Measurements from ENCODE around the gene BANF2. TPM values are rescaled to one million over a fixed set of nuclear protein-coding genes. Genes with fewer than 3 reads are reported as not detected.

The BANF2 gene
- polyA plus RNA-seq, 3 donors, result not detected

DNA sequence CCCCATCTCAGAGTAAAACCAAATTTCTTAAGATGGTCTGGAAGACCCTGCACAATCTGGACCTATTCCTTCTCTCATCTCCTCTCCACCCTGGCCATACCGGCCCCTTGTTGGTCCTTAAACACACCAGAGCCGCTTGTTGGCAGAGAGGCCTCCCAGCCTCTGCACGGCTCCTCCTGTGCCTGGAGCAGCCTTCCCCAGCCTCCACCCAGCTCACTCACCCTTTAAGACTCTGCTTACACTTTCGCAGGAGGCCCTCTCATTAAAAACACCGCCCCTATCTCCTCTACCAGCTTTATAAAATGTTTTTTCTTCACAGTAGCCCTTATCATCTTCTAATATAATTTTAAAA lies 49.8 kb downstream of the BANF2 start:
- DNase-seq, result no peak
- Mint-ChIP-seq H3K36me3 (no peaks in the 10 kb centered on the region), H3K4me1 (no peaks in the 10 kb centered on the region), H3K9me3 (no peaks in the 10 kb centered on the region), H3K4me3 (no peak overlapping the region), H3K27me3 (ENCODE audit: low read depth in 3 of 3) (peaks cover 5 to 10% (median 6%) of the 10 kb centered on the region in 3 donors), H3K27ac (no peak overlapping the region)
- Histone ChIP-seq H3K4me2 (replicated peaks; ENCODE audit: extremely low read depth, low read length, poor library complexity, severe bottlenecking) (no peak overlapping the region), H4K20me1 (ENCODE audit: insufficient read depth, low read length) (no peaks in the 10 kb centered on the region), H3K36me3 (replicated peaks in 1 of 2; ENCODE audit: control insufficient read depth in 1 of 2, insufficient read depth in 2 of 2, low read length in 2 of 2) (no peaks in the 10 kb centered on the region), H3K9ac (ENCODE audit: insufficient read depth, low read length, poor library complexity, severe bottlenecking) (no peak overlapping the region), H3K27ac (ENCODE audit: low read depth in 1 of 2, low read length in 2 of 2) (no peak overlapping the region), H3K27me3 (ENCODE audit: control insufficient read depth in 2 of 2, insufficient read depth in 2 of 2, low read length in 2 of 2) (no peaks in the 10 kb centered on the region), H3K4me3 (replicated peaks in 1 of 3; ENCODE audit: low read depth in 2 of 3, low read length in 3 of 3) (no peak overlapping the region), H3K9me3 (replicated peaks in 1 of 2; ENCODE audit: control insufficient read depth in 1 of 2, insufficient read depth in 1 of 2, low read length in 2 of 2) (no peaks in the 10 kb centered on the region), H3K79me2 (ENCODE audit: insufficient read depth, low read length) (no peaks in the 10 kb centered on the region), H3K4me1 (ENCODE audit: control insufficient read depth in 1 of 2, insufficient read depth in 2 of 2, low read length in 2 of 2) (no peaks in the 10 kb centered on the region), H2AFZ (ENCODE audit: insufficient read depth, low read depth, low read length, poor library complexity, severe bottlenecking) (no peak overlapping the region)
- TF ChIP-seq, protein P1, sequence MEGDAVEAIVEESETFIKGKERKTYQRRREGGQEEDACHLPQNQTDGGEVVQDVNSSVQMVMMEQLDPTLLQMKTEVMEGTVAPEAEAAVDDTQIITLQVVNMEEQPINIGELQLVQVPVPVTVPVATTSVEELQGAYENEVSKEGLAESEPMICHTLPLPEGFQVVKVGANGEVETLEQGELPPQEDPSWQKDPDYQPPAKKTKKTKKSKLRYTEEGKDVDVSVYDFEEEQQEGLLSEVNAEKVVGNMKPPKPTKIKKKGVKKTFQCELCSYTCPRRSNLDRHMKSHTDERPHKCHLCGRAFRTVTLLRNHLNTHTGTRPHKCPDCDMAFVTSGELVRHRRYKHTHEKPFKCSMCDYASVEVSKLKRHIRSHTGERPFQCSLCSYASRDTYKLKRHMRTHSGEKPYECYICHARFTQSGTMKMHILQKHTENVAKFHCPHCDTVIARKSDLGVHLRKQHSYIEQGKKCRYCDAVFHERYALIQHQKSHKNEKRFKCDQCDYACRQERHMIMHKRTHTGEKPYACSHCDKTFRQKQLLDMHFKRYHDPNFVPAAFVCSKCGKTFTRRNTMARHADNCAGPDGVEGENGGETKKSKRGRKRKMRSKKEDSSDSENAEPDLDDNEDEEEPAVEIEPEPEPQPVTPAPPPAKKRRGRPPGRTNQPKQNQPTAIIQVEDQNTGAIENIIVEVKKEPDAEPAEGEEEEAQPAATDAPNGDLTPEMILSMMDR (IDR thresholded peaks at IDR 0.05), result no peak
- intact Hi-C loops (cut with micrococcal nuclease), result no loop called here
- 91% methylated on average over 3 of the region's 5 CpGs for WGBS (ENCODE audit: insufficient coverage)

DNA sequence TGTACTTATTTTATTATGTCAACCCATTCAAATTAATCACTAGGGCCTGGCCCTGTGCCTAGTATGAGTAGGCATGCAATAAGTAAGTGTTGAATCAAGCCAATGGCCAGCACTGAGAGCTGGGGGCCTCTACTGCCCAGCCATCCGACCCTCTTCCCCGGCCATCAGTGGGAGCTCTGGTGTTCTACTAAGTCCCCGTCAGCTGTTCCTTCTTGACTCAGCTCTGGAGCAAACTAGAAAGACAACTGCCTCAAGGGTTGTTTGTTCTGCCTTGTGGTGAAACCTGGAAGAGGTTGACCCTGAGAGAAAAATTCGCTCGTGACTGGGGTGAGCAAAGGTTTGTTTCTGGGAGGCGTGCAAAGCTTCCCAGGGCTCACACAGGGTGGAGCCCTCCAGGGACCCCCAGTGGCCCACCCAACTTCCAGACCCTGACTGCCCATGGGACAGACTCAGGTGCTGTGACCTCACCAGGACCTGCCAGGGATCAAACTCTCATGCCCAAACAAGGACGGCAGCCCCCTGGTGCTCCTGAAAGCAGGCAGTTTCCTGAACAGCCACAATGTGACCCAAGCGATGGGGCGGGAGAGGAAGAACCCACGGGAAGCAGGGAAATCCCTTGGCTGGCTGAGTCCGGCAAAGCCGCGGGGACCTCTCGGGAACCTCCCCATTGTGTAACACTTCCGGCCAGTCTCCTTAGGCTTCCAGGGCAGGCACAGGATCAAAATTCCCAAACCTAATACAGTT lies 50.4 kb downstream of the BANF2 start:
- Histone ChIP-seq H3K27me3 (ENCODE audit: control insufficient read depth in 2 of 2, insufficient read depth in 2 of 2, low read length in 2 of 2) (no peaks in the 10 kb centered on the region), H3K27ac (ENCODE audit: low read depth in 1 of 2, low read length in 2 of 2) (no peak overlapping the region), H3K36me3 (replicated peaks in 1 of 2; ENCODE audit: control insufficient read depth in 1 of 2, insufficient read depth in 2 of 2, low read length in 2 of 2) (no peaks in the 10 kb centered on the region), H3K9me3 (replicated peaks in 1 of 2; ENCODE audit: control insufficient read depth in 1 of 2, insufficient read depth in 1 of 2, low read length in 2 of 2) (no peaks in the 10 kb centered on the region), H3K4me3 (replicated peaks in 1 of 3; ENCODE audit: low read depth in 2 of 3, low read length in 3 of 3) (no peak overlapping the region), H3K4me2 (replicated peaks; ENCODE audit: extremely low read depth, low read length, poor library complexity, severe bottlenecking) (no peak overlapping the region), H3K79me2 (ENCODE audit: insufficient read depth, low read length) (no peaks in the 10 kb centered on the region), H3K9ac (ENCODE audit: insufficient read depth, low read length, poor library complexity, severe bottlenecking) (no peak overlapping the region), H3K4me1 (ENCODE audit: control insufficient read depth in 1 of 2, insufficient read depth in 2 of 2, low read length in 2 of 2) (no peaks in the 10 kb centered on the region), H2AFZ (ENCODE audit: insufficient read depth, low read depth, low read length, poor library complexity, severe bottlenecking) (no peak overlapping the region), H4K20me1 (ENCODE audit: insufficient read depth, low read length) (no peaks in the 10 kb centered on the region)
- TF ChIP-seq, protein P1 (IDR thresholded peaks at IDR 0.05), result no peak
- 83% methylated on average over 12 of the region's 15 CpGs for WGBS (ENCODE audit: insufficient coverage)
- intact Hi-C loops (cut with micrococcal nuclease), result no loop called here
- H3K27me3 Mint-ChIP-seq (ENCODE audit: low read depth in 3 of 3), result peaks cover 5 to 10% (median 6%) of the 10 kb centered on the region in 3 donors
- no peak overlapping the region for H3K4me3 Mint-ChIP-seq
- no peak overlapping the region for H3K27ac Mint-ChIP-seq
- H3K9me3 Mint-ChIP-seq, result no peaks in the 10 kb centered on the region
- no peaks in the 10 kb centered on the region for H3K36me3 Mint-ChIP-seq
- no peak for DNase-seq
- no peaks in the 10 kb centered on the region for H3K4me1 Mint-ChIP-seq
